Endodermal cell (in vitro differentiated cells): ENCODE results near the gene SETD7. TPM values are rescaled to one million over a fixed set of nuclear protein-coding genes. Genes with fewer than 3 reads are reported as not detected.

ENCODE experiments used
- DNase-seq: peaks from one replicate; pipeline ENCODE4 v3.0.0-alpha.2; 2017
- H3K27ac ChIP-seq: 2 replicates; pipeline ENCODE4 v1.5.1; 2013; ENCODE audit warnings: mild to moderate bottlenecking, low read depth, low read length, moderate library complexity
- H3K27me3 ChIP-seq: 2 replicates; pipeline ENCODE4 v1.6.1; 2013; ENCODE audit warnings: mild to moderate bottlenecking, low read length, moderate library complexity; ENCODE audit not compliant: insufficient read depth, control insufficient read depth, poor library complexity, severe bottlenecking
- H3K36me3 ChIP-seq: 2 replicates; pipeline ENCODE4 v1.7.0; 2013; ENCODE audit warnings: mild to moderate bottlenecking, low read length, moderate library complexity; ENCODE audit not compliant: control insufficient read depth, insufficient read depth
- H3K4me1 ChIP-seq: one replicate; pipeline ENCODE4 v1.7.0; 2013; ENCODE audit warnings: low read length; ENCODE audit not compliant: control insufficient read depth, insufficient read depth
- H3K4me3 ChIP-seq: 2 replicates; pipeline ENCODE4 v1.5.1; 2013; ENCODE audit warnings: mild to moderate bottlenecking, low read length, moderate library complexity
- H3K9ac ChIP-seq: 2 replicates; pipeline ENCODE4 v1.6.1; 2013; ENCODE audit warnings: mild to moderate bottlenecking, low read length, moderate library complexity; ENCODE audit not compliant: poor library complexity, severe bottlenecking; ENCODE audit errors: extremely low read depth
- H3K9me3 ChIP-seq: 2 replicates; pipeline ENCODE4 v1.6.1; 2013; ENCODE audit warnings: mild to moderate bottlenecking, low read length, moderate library complexity; ENCODE audit not compliant: control insufficient read depth
- H3K27ac Mint-ChIP-seq: 2 replicates; pipeline ENCODE4 v1.8.0; 2020; ENCODE audit warnings: mixed read lengths
- H3K27me3 Mint-ChIP-seq: 2 replicates; pipeline ENCODE4 v1.8.0; 2021; ENCODE audit warnings: mild to moderate bottlenecking, mixed read lengths; ENCODE audit not compliant: insufficient read depth
- H3K36me3 Mint-ChIP-seq: 2 replicates; pipeline ENCODE4 v1.8.0; 2020; ENCODE audit warnings: low read depth, mixed read lengths
- H3K4me1 Mint-ChIP-seq: 2 replicates; pipeline ENCODE4 v1.8.0; 2020; ENCODE audit warnings: mixed read lengths
- H3K4me3 Mint-ChIP-seq: 2 replicates; pipeline ENCODE4 v1.8.0; 2020; ENCODE audit warnings: mild to moderate bottlenecking, moderate library complexity, mixed read lengths
- H3K9me3 Mint-ChIP-seq: 2 replicates; pipeline ENCODE4 v1.8.0; 2020; ENCODE audit warnings: mild to moderate bottlenecking, mixed read lengths
- WGBS, 2 experiments: methylation state at CpG; one replicate each; pipeline versions ENCODE4 v1.1.5 to v1.1.7; 2013; ENCODE audit warnings: missing lambda C conversion rate in 2 of 2, mixed read lengths in 1 of 2; ENCODE audit not compliant: insufficient coverage in 1 of 2, insufficient read length in 1 of 2; 5-methylcytosine and 5-hydroxymethylcytosine counted together
- total RNA-seq, 2 donors: library from RNA; stranded (reverse); fragmentation: NEBNext Ultra II Directional in 1 of 2; extraction: Animal tissue kit (Norgen Biotek cat#: 25700) in 1 of 2; gene quantifications; 2 replicates in 1 of 2; 3 replicates in 1 of 2; pipeline ENCODE4 v1.2.1, GENCODE V29; 2021
- TF ChIP-seq, protein P1 (sequence below): fragments of 200-600 bp; sonication (generic); conservative IDR thresholded peaks from 2 replicates; pipeline ENCODE4 v1.5.0; 2021; ENCODE audit warnings: antibody characterized with exemption, mild to moderate bottlenecking

Gene SETD7
- total RNA-seq, 2 donors from 2014 or later: 13.8 to 19.4 TPM

DNA sequence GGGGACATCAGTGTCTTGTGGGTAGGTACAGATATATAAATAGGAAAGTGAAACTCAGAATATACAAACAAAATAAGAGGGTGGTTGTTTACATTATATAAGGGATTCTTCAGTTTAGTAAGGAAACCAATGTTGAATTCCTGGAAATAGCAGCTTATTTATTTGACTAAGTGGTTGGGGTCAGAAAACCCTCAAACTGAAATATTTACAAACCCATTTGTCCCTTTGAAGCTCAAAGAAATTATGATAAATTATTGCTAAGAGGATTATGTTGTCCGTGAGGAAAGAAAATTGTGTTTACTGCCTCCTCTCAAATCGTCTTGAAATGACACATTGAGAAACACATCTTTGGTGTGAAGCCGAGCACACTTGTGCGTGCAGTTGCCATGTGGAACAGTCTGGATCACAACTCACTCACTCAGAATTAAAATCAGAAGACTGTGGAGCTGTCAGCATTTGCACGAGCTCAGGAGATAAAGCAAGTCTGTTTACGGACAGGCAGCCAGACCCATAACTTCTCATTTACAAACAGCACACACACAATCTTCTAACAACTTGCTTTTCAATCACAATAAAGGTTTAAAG, 46.8 kb upstream of the SETD7 start:
- H3K4me3 ChIP-seq: no peak overlapping the region
- Mint-ChIP-seq H3K27ac (no peak overlapping the region), H3K36me3 (no peaks in the 10 kb centered on the region), H3K9me3 (peaks cover 9% of the 10 kb centered on the region), H3K4me3 (no peak overlapping the region), H3K27me3 (peaks cover 10% of the 10 kb centered on the region), H3K4me1 (peaks cover 32% of the 10 kb centered on the region)
- H3K9me3 ChIP-seq: no peaks in the 10 kb centered on the region
- no peaks in the 10 kb centered on the region for H3K4me1 ChIP-seq
- no peak for DNase-seq
- TF ChIP-seq, protein P1, sequence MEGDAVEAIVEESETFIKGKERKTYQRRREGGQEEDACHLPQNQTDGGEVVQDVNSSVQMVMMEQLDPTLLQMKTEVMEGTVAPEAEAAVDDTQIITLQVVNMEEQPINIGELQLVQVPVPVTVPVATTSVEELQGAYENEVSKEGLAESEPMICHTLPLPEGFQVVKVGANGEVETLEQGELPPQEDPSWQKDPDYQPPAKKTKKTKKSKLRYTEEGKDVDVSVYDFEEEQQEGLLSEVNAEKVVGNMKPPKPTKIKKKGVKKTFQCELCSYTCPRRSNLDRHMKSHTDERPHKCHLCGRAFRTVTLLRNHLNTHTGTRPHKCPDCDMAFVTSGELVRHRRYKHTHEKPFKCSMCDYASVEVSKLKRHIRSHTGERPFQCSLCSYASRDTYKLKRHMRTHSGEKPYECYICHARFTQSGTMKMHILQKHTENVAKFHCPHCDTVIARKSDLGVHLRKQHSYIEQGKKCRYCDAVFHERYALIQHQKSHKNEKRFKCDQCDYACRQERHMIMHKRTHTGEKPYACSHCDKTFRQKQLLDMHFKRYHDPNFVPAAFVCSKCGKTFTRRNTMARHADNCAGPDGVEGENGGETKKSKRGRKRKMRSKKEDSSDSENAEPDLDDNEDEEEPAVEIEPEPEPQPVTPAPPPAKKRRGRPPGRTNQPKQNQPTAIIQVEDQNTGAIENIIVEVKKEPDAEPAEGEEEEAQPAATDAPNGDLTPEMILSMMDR: no peak
- WGBS, 2 experiments: 83 to 90% methylated on average over 3 to 6 of the region's 6 CpGs
- H3K9ac ChIP-seq: no peak overlapping the region
- H3K27ac ChIP-seq: no peak overlapping the region
- no peaks in the 10 kb centered on the region for H3K36me3 ChIP-seq
- H3K27me3 ChIP-seq: no peaks in the 10 kb centered on the region

GRCh38 chr4:139600662-139601061, 44.6 kb upstream of the SETD7 start:
- Mint-ChIP-seq H3K9me3 (peaks cover 3% of the 10 kb centered on the region), H3K4me1 (peaks cover 35% of the 10 kb centered on the region), H3K27me3 (peaks cover 6% of the 10 kb centered on the region), H3K36me3 (no peaks in the 10 kb centered on the region), H3K4me3 (no peak overlapping the region), H3K27ac (no peak overlapping the region)
- Histone ChIP-seq H3K36me3 (no peaks in the 10 kb centered on the region), H3K9ac (no peak overlapping the region), H3K9me3 (no peaks in the 10 kb centered on the region), H3K27ac (no peak overlapping the region), H3K4me1 (peaks cover 11% of the 10 kb centered on the region), H3K4me3 (no peak overlapping the region), H3K27me3 (no peaks in the 10 kb centered on the region)
- TF ChIP-seq, protein P1: no peak
- 99 to 100% methylated on average over 3 to 4 of the region's 4 CpGs for WGBS, 2 experiments
- DNase-seq: no peak

GRCh38 chr4:139599594-139600374, 43.8 kb upstream of the SETD7 start:
- TF ChIP-seq, protein P1: no peak

More at GRCh38 chr4:139599594-139600374, 43.8 kb upstream of the SETD7 start:
- Histone ChIP-seq H3K9ac (no peak overlapping the region), H3K36me3 (no peaks in the 10 kb centered on the region), H3K4me3 (no peak overlapping the region), H3K27ac (no peak overlapping the region), H3K4me1 (peaks cover 11% of the 10 kb centered on the region), H3K9me3 (no peaks in the 10 kb centered on the region), H3K27me3 (no peaks in the 10 kb centered on the region)
- Mint-ChIP-seq H3K4me1 (peaks cover 38% of the 10 kb centered on the region), H3K27ac (no peak overlapping the region), H3K9me3 (peaks cover 3% of the 10 kb centered on the region), H3K27me3 (no peaks in the 10 kb centered on the region), H3K4me3 (no peak overlapping the region), H3K36me3 (no peaks in the 10 kb centered on the region)
- 95 to 98% methylated on average over 5 of the region's 6 CpGs for WGBS, 2 experiments
- DNase-seq: no peak
